HG03039 (cell line): ENCODE results near the gene PER2.

Source experiments
- ATAC-seq: cut with Tn5 transposase; IDR thresholded peaks from one replicate; pipeline ENCODE4 v1.9.1; 2021; ENCODE audit warnings: mild to moderate bottlenecking, moderate library complexity; ENCODE audit not compliant: unreplicated experiment

The PER2 gene

DNA sequence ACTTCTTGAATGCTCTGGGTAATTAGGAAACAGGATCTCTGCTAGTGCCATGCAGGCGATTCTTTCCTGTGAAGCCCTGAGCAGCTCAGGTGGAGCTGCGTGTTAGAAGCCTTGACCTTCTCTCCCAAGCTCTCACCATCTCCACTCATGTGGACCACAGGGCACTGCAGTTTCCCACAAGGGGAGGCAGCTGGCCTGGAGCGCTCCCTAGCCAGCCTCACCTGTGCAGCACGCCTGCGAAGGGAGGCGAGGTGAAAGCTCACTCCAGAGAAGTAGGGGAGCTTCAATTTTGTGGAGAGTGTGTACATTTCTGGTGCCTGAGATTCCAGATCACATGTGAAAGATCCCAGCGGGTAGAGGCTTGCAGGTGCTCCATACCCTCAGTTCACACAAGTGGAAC, 37.5 kb downstream of the PER2 start:
- ATAC-seq = no peak

DNA sequence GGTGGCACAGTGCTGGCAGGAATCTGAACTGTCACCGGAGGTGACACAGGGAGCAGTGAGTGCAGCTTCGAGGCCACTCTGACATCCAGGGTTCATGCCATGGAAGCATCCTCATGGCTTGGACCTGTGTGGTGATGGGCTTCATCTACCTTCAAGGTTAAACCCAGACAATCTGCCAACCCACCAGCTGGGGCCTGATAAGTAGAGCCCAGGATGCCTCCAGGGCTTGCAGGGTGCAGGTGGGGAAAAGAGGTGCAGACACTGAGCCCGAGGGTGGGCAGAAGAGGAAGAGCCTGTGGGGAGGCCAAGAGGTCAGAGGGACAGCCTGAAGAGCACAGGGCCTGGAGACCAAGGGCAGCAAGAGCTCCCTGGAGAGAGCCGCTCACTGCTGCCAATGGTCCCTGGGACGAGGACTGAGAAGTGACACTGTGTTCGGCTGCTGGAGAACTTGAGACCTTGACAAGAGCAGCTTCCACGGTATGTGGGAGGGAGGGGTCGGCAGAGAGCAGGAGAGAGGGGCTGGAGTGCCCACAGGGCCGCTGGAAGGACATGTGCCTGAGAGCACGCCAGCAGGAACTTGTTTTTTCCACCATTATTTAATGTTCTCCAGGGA, 40.5 kb downstream of the PER2 start:
- no peak for ATAC-seq

DNA sequence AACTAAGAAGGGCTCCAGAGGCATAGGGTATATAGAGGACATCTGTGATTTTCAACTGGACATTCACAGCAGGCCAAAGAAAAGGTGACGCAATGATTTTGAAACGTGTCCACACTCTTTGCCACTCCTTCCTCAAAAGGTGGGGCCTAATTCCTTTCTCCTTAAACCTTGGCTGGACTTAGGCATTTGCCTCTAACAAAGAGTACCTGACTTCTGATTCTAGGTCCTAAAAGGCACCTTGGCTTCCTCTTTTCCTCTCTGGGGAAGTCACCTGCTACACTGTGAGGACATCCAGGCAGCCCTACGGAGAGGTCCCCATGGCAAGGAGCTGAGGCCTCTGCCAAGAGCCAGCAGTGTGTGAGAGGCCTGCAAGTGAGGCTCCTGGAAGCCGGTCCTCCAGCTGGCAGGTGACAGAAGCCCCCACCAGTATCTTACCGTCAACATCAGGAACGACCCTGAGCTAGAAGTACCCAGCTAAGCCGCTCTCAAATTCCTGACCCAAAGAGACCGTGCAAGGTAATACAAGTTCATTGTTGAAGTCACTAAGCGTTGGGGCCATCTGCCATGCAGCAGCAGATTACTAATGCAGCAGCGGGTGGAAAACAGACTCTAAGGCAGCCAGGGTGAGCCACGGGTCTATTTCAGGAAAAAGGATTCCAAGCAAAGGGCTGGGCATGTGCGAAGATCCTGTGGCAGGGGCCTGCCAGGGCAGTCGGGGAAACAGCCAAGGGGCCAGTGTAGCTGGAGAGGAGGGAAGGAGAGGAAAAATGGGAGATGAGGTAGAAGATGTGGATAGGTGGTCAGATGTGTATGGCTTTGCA, 41.2 kb downstream of the PER2 start:
- ATAC-seq = no peak

- no peak for ATAC-seq
Observed at GRCh38 chr2:238244151-238244550, 44.3 kb downstream of the PER2 start.

DNA sequence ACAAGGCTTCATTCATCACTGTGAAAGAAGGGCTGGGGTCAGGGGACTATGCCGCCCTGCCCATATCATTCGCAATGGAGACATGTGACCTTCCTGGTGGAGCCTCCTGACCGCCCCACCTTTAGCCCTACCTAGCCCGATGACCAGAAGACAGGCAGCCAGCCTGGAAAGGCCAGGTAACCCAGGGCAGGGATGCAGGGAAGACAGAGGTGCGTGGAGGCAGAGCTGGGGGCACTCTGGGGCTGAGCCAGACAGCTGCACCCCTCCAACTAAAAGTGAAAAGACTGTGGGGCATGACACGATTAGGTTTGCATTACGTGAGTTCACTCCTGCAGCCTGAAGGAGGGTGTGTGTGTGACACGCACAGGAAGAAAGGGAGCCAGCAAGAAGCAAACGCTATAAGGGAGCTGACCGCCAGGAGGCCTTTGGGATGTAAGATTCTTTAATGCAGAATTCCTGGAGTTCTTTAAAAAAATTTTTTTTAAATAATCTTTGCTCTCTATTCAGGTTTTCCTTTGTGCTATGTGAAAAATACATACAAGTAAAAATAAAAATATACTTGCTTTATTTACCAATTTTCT, 44.8 kb downstream of the PER2 start:
- no peak for ATAC-seq

- ATAC-seq = no peak
Observed at GRCh38 chr2:238242731-238243495, 45.5 kb downstream of the PER2 start.

DNA sequence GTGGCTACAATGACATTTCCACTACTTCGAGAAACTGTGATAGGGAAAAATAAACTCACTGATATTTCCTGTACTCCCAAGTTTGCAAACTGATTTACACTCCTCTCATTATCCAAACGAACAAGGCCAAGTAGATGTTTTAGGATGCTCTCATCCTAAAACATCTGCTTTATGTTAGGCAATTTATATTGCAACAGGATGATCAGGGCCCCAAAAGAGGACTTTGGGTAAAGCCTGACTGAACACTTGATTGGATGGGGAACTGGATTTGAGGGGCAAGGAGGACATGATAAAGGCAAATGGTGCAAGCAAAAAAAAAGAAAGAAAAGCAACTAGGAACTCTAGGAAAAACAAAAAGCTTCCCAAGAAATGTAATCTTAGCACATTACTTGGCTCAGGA, 46.4 kb downstream of the PER2 start:
- ATAC-seq = no peak

GRCh38 chr2:238240757-238241711, 47.4 kb downstream of the PER2 start:
- no peak for ATAC-seq

- ATAC-seq = peak; percentile 72
Observed at GRCh38 chr2:238239863-238240756, 48.3 kb downstream of the PER2 start, which contains the start of gene HES6. HES6 (minus strand) TSS chr2:238240038; CDS start chr2:238239905, 133 bp downstream.

GRCh38 chr2:238239543-238239862, 48.9 kb downstream of the PER2 start:
- ATAC-seq = peak; percentile 16

GRCh38 chr2:238238766-238239542, 49.5 kb downstream of the PER2 start:
- peak; percentile 2 for ATAC-seq

- no peak for ATAC-seq
Observed at GRCh38 chr2:238238311-238238765, 50.1 kb downstream of the PER2 start.

- ATAC-seq = no peak
Observed at GRCh38 chr2:238237431-238238135, 50.8 kb downstream of the PER2 start.

- no peak for ATAC-seq
Observed at GRCh38 chr2:238236571-238236970, 51.8 kb downstream of the PER2 start.

DNA sequence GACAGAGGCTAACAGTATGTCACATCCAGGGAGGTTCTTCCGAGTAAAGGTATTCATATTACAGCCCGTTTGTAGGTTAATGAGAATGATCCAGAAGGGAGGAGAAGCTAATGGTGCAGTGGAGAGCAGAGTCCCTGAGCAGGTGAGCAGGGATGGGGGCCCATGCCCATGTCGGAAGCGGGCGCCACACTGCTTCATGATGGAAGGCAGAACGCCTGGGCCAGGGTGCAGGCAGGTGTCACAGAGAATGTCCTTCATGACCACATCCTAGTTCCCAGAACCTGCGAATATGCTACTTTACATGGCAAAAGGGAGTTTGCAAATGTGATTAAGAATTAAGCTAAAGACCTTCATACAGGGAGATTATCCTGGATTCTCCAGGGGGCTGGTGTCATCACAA, 52.6 kb downstream of the PER2 start:
- no peak for ATAC-seq

GRCh38 chr2:238235331-238235732, 53.1 kb downstream of the PER2 start:
- ATAC-seq = no peak

- no peak for ATAC-seq
Observed at GRCh38 chr2:238233625-238234024, 54.8 kb downstream of the PER2 start.

GRCh38 chr2:238231809-238232208, 56.6 kb downstream of the PER2 start:
- no peak for ATAC-seq
